HepG2 (cell line): ENCODE data around the gene PGPEP1. TPM values are rescaled to one million over a fixed set of nuclear protein-coding genes. Genes with fewer than 3 reads are reported as not detected.

Experiments used
- ATAC-seq: fragments of 200-7000 bp; cut with Tn5 transposase; 3 replicates; pipeline ENCODE4 v1.9.1; 2020; ENCODE audit warnings: mild to moderate bottlenecking, moderate library complexity
- BruUV-seq: library from RNA; stranded (reverse); fragments of 400-500 nt; replicated peaks from 2 replicates; lab custom pipeline; 2021; lab: Mats Ljungman, UMichigan
- CTCF ChIA-PET: fragments of 300-600 bp; formaldehyde crosslinking; extraction: SDS; loops from one replicate; lab custom pipeline; 2021; ENCODE audit warnings: low total read pairs, inconsistent platforms, low intra/inter-chr PET ratio; lab: Yijun Ruan, JAX
- POLR2A ChIA-PET: fragments of 350-600 bp; sonication (Branson Sonifier 250); formaldehyde crosslinking; loops from one replicate; lab custom pipeline; 2020; ENCODE audit warnings: antibody characterized with exemption, inconsistent platforms; lab: Yijun Ruan, JAX
- DNase-seq: peaks from one replicate; pipeline ENCODE4 v3.0.0-alpha.2; 2015; ENCODE audit warnings: low spot score
- FAIRE-seq: peaks from 3 replicates; lab custom pipeline; 2011; peaks lifted over from hg19 to GRCh38; lab: Jason Lieb, UNC
- H2AFZ ChIP-seq: one replicate; pipeline ENCODE4 v1.6.1; 2011; ENCODE audit warnings: low read length, inconsistent platforms
- H3K27ac ChIP-seq: fragments of 300-600 bp; 3 replicates; pipeline ENCODE4 v1.8.0; 2011; ENCODE audit warnings: mixed run types, mild to moderate bottlenecking, mixed read lengths, low read length, inconsistent platforms; ENCODE audit not compliant: insufficient read depth; ENCODE audit errors: extremely low read length
- H3K27me3 ChIP-seq, 2 experiments: fragments of 200-600 bp in 1 of 2; 2 replicates in 1 of 2; 3 replicates in 1 of 2; pipeline versions ENCODE4 v1.6.0 to v1.8.0; 2011; ENCODE audit warnings: low read length in 2 of 2, mild to moderate bottlenecking in 2 of 2, moderate library complexity in 2 of 2, inconsistent platforms in 1 of 2; ENCODE audit not compliant: insufficient read depth in 2 of 2, control insufficient read depth in 1 of 2
- H3K36me3 ChIP-seq, 2 experiments: fragments of 200-600 bp in 1 of 2; replicated peaks in 1 of 2; 2 replicates in 1 of 2; 3 replicates in 1 of 2; pipeline versions ENCODE4 v1.5.1 to v1.8.0; 2011; ENCODE audit warnings: low read length in 2 of 2, inconsistent platforms in 1 of 2; ENCODE audit not compliant: insufficient read depth in 2 of 2, control insufficient read depth in 1 of 2
- H3K4me1 ChIP-seq: 2 replicates; pipeline ENCODE4 v1.5.1; 2012; ENCODE audit warnings: low read length, inconsistent platforms; ENCODE audit not compliant: insufficient read depth
- H3K4me2 ChIP-seq: 2 replicates; pipeline ENCODE4 v1.6.0; 2011; ENCODE audit warnings: low read depth, low read length, inconsistent platforms
- H3K4me3 ChIP-seq, 3 experiments: fragments of 200-600 bp in 1 of 3; sonication (generic), shearing (Covaris generic) in 1 of 3; replicated peaks in 1 of 3; 2 replicates each; pipeline ENCODE4 v1.5.1; 2011 to 2016; ENCODE audit warnings: low read length in 3 of 3, inconsistent platforms in 2 of 3, low read depth in 2 of 3, mild to moderate bottlenecking in 2 of 3, control low read depth in 1 of 3, mixed read lengths in 1 of 3; ENCODE audit not compliant: insufficient read depth in 1 of 3
- H3K79me2 ChIP-seq: one replicate; pipeline ENCODE4 v1.6.1; 2011; ENCODE audit warnings: low read length, inconsistent platforms; ENCODE audit not compliant: insufficient read depth
- H3K9ac ChIP-seq: 2 replicates; pipeline ENCODE4 v1.6.0; 2011; ENCODE audit warnings: mild to moderate bottlenecking, low read depth, low read length, inconsistent platforms; ENCODE audit not compliant: insufficient read depth
- H3K9me3 ChIP-seq: 2 replicates; pipeline ENCODE4 v1.5.1; 2012; ENCODE audit warnings: mild to moderate bottlenecking, low read length
- H4K20me1 ChIP-seq: 2 replicates; pipeline ENCODE4 v1.6.0; 2011; ENCODE audit warnings: inconsistent platforms, mild to moderate bottlenecking, low read length, moderate library complexity; ENCODE audit not compliant: insufficient read depth
- FOXO1 ChIP-seq: sonication (generic); formaldehyde crosslinking; IDR thresholded peaks from 2 replicates; pipeline ENCODE4 v1.4.0; 2020; ENCODE audit warnings: missing genetic modification reagents
- HNF1B ChIP-seq: sonication (generic); formaldehyde crosslinking; IDR thresholded peaks from 2 replicates; pipeline ENCODE4 v1.5.1; 2020; ENCODE audit warnings: mild to moderate bottlenecking, moderate library complexity, missing genetic modification reagents
- PHF8 ChIP-seq: sonication (generic); formaldehyde crosslinking; IDR thresholded peaks from 2 replicates; pipeline ENCODE4 v1.5.0; 2020; ENCODE audit warnings: missing genetic modification reagents
- RFXAP ChIP-seq: sonication (generic); formaldehyde crosslinking; IDR thresholded peaks from 2 replicates; pipeline ENCODE4 v1.4.0; 2020; ENCODE audit warnings: missing genetic modification reagents, borderline replicate concordance
- SOX5 ChIP-seq: IDR thresholded peaks from 2 replicates; pipeline ENCODE4 v1.6.1; 2016; ENCODE audit warnings: borderline replicate concordance
- TARDBP ChIP-seq: sonication (generic); formaldehyde crosslinking; IDR thresholded peaks from 2 replicates; pipeline ENCODE4 v1.8.0; 2022; ENCODE audit warnings: mild to moderate bottlenecking, missing genetic modification reagents
- TCF7L2 ChIP-seq: IDR thresholded peaks from 2 replicates; pipeline ENCODE4 v1.6.1; 2011; ENCODE audit warnings: mild to moderate bottlenecking, low read depth, low read length, moderate library complexity
- ZFP91 ChIP-seq: sonication (generic); formaldehyde crosslinking; IDR thresholded peaks from 2 replicates; pipeline ENCODE4 v1.9.0; 2022; ENCODE audit warnings: missing genetic modification reagents, mild to moderate bottlenecking, borderline replicate concordance
- ZNF10 ChIP-seq: sonication (generic); formaldehyde crosslinking; IDR thresholded peaks from 2 replicates; pipeline ENCODE4 v1.4.0; 2020; ENCODE audit warnings: mild to moderate bottlenecking, low read depth, missing genetic modification reagents, borderline replicate concordance
- WGBS: methylation state at CpG from one replicate; pipeline ENCODE4 v1.1.6; 2017; ENCODE audit warnings: low lambda C conversion rate; 5-methylcytosine and 5-hydroxymethylcytosine counted together
- in situ Hi-C: cut with HindIII; loops from 2 replicates; pipeline ENCODE4 v1.10.0; 2017; ENCODE audit warnings: low pct_unique_long_range_greater_than_20kb; ENCODE audit not compliant: extremely low pct_ligation_motif_present
- intact Hi-C: fragments of 100-400 bp; cut with micrococcal nuclease; formaldehyde crosslinking; loops from one replicate; pipeline ENCODE4 v1.10.0; 2022; ENCODE audit not compliant: unreplicated experiment
- polyA plus RNA-seq, 8 experiments: library from polyadenylated mRNA; depleted of rRNA in 3 of 8; stranded (reverse) in 7 of 8; unstranded in 1 of 8; fragments of >200 nt; fragmentation: Illumina TruSeq in 4 of 8; extraction: Trizol in 4 of 8; gene quantifications; 2 replicates each; pipeline versions ENCODE4 v1.2.1 to v1.2.3, GENCODE V29; 2011 to 2016; ENCODE audit warnings: low read depth in 4 of 8, missing spikeins in 1 of 8, mixed read lengths in 1 of 8; ENCODE audit not compliant: insufficient read depth in 1 of 8
- total RNA-seq, 5 experiments: library from RNA; depleted of rRNA; stranded (reverse); fragments of >200 nt; fragmentation: Illumina TruSeq; extraction: Trizol; gene quantifications; 2 replicates each; pipeline ENCODE4 v1.2.3, GENCODE V29; 2016; ENCODE audit warnings: low read depth in 1 of 5
- TF ChIP-seq, protein P1 (sequence below): sonication (generic); formaldehyde crosslinking; IDR thresholded peaks from 2 replicates; pipeline ENCODE4 v1.4.0; 2020; ENCODE audit warnings: missing genetic modification reagents, borderline replicate concordance
- TF ChIP-seq, protein P2 (sequence below): sonication (generic); formaldehyde crosslinking; IDR thresholded peaks from 2 replicates; pipeline ENCODE4 v1.5.1; 2020; ENCODE audit warnings: missing genetic modification reagents, mild to moderate bottlenecking, borderline replicate concordance
- TF ChIP-seq, protein P3 (sequence below): sonication (generic); formaldehyde crosslinking; IDR thresholded peaks from 2 replicates; pipeline ENCODE4 v1.4.0; 2020; ENCODE audit warnings: missing genetic modification reagents, mild to moderate bottlenecking, borderline replicate concordance

PGPEP1 gene
- total and polyA plus RNA-seq, 2 of the 13 experiments (the other 11 are each of a cell fraction or from before 2014, with no cell fraction given) = 53.1 to 56.6 TPM

DNA sequence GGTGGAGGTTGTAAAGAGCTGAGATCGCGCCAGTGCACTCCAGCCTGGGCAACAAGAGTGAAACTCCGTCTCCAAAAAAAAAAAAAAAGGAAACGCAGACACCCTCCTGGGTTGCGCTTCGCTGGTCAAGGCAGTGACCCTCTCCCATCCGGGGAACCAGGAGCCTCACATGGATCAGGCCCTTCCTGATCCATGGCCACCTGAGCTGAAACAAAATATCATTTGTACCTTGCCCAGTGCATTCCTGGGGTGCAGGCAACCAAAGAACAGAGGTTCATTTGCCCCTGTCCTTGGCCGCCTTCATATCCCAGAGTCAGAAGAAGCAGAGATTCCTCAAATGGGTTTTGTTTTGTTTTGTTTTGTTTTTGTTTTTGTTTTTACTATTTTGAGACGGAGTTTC, 9.5 kb upstream of the PGPEP1 start:
- FAIRE-seq (no peak), ATAC-seq (no peak), DNase-seq (no peak)
- TF ChIP-seq SOX5 (CRISPR knock-in tag) (no peak), TCF7L2 (no peak), ZNF10 (CRISPR knock-in tag) (no peak), TARDBP (CRISPR knock-in tag) (no peak), HNF1B (CRISPR knock-in tag) (no peak), PHF8 (CRISPR knock-in tag) (no peak), FOXO1 (no peak), RFXAP (CRISPR knock-in tag) (no peak), ZFP91 (CRISPR knock-in tag) (no peak)
- TF ChIP-seq, protein P1, sequence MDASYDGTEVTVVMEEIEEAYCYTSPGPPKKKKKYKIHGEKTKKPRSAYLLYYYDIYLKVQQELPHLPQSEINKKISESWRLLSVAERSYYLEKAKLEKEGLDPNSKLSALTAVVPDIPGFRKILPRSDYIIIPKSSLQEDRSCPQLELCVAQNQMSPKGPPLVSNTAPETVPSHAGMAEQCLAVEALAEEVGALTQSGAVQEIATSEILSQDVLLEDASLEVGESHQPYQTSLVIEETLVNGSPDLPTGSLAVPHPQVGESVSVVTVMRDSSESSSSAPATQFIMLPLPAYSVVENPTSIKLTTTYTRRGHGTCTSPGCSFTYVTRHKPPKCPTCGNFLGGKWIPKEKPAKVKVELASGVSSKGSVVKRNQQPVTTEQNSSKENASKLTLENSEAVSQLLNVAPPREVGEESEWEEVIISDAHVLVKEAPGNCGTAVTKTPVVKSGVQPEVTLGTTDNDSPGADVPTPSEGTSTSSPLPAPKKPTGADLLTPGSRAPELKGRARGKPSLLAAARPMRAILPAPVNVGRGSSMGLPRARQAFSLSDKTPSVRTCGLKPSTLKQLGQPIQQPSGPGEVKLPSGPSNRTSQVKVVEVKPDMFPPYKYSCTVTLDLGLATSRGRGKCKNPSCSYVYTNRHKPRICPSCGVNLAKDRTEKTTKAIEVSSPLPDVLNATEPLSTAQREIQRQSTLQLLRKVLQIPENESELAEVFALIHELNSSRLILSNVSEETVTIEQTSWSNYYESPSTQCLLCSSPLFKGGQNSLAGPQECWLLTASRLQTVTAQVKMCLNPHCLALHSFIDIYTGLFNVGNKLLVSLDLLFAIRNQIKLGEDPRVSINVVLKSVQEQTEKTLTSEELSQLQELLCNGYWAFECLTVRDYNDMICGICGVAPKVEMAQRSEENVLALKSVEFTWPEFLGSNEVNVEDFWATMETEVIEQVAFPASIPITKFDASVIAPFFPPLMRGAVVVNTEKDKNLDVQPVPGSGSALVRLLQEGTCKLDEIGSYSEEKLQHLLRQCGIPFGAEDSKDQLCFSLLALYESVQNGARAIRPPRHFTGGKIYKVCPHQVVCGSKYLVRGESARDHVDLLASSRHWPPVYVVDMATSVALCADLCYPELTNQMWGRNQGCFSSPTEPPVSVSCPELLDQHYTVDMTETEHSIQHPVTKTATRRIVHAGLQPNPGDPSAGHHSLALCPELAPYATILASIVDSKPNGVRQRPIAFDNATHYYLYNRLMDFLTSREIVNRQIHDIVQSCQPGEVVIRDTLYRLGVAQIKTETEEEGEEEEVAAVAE (CRISPR knock-in tag) = no peak
- TF ChIP-seq, protein P2, sequence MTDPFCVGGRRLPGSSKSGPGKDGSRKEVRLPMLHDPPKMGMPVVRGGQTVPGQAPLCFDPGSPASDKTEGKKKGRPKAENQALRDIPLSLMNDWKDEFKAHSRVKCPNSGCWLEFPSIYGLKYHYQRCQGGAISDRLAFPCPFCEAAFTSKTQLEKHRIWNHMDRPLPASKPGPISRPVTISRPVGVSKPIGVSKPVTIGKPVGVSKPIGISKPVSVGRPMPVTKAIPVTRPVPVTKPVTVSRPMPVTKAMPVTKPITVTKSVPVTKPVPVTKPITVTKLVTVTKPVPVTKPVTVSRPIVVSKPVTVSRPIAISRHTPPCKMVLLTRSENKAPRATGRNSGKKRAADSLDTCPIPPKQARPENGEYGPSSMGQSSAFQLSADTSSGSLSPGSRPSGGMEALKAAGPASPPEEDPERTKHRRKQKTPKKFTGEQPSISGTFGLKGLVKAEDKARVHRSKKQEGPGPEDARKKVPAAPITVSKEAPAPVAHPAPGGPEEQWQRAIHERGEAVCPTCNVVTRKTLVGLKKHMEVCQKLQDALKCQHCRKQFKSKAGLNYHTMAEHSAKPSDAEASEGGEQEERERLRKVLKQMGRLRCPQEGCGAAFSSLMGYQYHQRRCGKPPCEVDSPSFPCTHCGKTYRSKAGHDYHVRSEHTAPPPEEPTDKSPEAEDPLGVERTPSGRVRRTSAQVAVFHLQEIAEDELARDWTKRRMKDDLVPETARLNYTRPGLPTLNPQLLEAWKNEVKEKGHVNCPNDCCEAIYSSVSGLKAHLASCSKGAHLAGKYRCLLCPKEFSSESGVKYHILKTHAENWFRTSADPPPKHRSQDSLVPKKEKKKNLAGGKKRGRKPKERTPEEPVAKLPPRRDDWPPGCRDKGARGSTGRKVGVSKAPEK = no peak
- TF ChIP-seq, protein P3, sequence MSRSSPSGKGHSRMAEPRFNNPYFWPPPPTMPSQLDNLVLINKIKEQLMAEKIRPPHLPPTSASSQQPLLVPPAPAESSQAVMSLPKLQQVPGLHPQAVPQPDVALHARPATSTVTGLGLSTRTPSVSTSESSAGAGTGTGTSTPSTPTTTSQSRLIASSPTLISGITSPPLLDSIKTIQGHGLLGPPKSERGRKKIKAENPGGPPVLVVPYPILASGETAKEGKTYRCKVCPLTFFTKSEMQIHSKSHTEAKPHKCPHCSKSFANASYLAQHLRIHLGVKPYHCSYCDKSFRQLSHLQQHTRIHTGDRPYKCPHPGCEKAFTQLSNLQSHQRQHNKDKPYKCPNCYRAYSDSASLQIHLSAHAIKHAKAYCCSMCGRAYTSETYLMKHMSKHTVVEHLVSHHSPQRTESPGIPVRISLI (CRISPR knock-in tag) = no peak
- BruUV-seq = no TSS peak
- no peak overlapping the region for H3K4me3 ChIP-seq
- no peak overlapping the region for H2AFZ ChIP-seq
- 89% methylated on average over 9 of the region's 9 CpGs for WGBS
- no peaks in the 10 kb centered on the region for H3K27me3 ChIP-seq
- no peak overlapping the region for H3K4me2 ChIP-seq
- POLR2A ChIA-PET = interaction anchor here (0.8 kb wide), 1 partner anchor 49 kb away, joined by 3 read pairs; no protein-coding TSS in a partner anchor
- no peak overlapping the region for H3K9ac ChIP-seq
- in situ Hi-C loops (no loop called here), intact Hi-C loops (no loop called here)
- H3K36me3 ChIP-seq = no peaks in the 10 kb centered on the region
- no peaks in the 10 kb centered on the region for H3K9me3 ChIP-seq
- H3K79me2 ChIP-seq = no peaks in the 10 kb centered on the region
- H3K27ac ChIP-seq = no peak overlapping the region
- no peaks in the 10 kb centered on the region for H4K20me1 ChIP-seq
- peaks cover 73% of the 10 kb centered on the region for H3K4me1 ChIP-seq
- CTCF ChIA-PET = no interaction called here
